Ovary (tissue), 10 donors: ENCODE results near the gene FNDC3A. TPM values are rescaled to one million over a fixed set of nuclear protein-coding genes. Genes with fewer than 3 reads are reported as not detected.

Source experiments
- DNase-seq, 5 donors: peaks; one replicate each; pipeline ENCODE4 v3.0.0-alpha.2; 2019 to 2020
- H3K27ac ChIP-seq, 2 donors: fragments of 200-600 bp; one replicate each; pipeline versions ENCODE4 v1.5.1 to v1.8.0; 2019 to 2022
- H3K27me3 ChIP-seq: fragments of 200-600 bp; one replicate; pipeline ENCODE4 v1.8.0; 2022
- H3K36me3 ChIP-seq: fragments of 200-600 bp; sonication (generic); one replicate; pipeline ENCODE4 v1.5.1; 2019
- H3K4me1 ChIP-seq: one replicate; pipeline ENCODE4 v1.8.1; 2013; ENCODE audit warnings: mild to moderate bottlenecking, moderate library complexity; ENCODE audit not compliant: insufficient read depth
- H3K4me3 ChIP-seq: fragments of 200-600 bp; sonication (generic); one replicate; pipeline ENCODE4 v1.5.1; 2017
- H3K9me3 ChIP-seq, 2 donors: fragments of 200-600 bp in 1 of 2; sonication (generic) in 1 of 2; one replicate each; pipeline versions ENCODE4 v1.5.1 to v1.8.1; 2013 to 2019; ENCODE audit warnings: mild to moderate bottlenecking in 1 of 2, moderate library complexity in 1 of 2
- EP300 ChIP-seq: sonication (generic); formaldehyde crosslinking; IDR thresholded peaks from one replicate; pipeline ENCODE4 v1.6.1; 2017; ENCODE audit warnings: antibody characterized with exemption
- POLR2A ChIP-seq: fragments of 450-650 bp; IDR thresholded peaks from one replicate; pipeline ENCODE4 v1.6.1; 2017; ENCODE audit warnings: antibody characterized with exemption, mild to moderate bottlenecking, moderate library complexity
- WGBS, 3 donors: extraction: QIAGEN DNeasy Blood & Tissue Kit in 1 of 3; methylation state at CpG; one replicate each; pipeline versions ENCODE4 v1.1.5 to v1.1.7; 2013 to 2017; 5-methylcytosine and 5-hydroxymethylcytosine counted together
- intact Hi-C, 4 donors: fragments of 100-400 bp; cut with DNase I; formaldehyde crosslinking; loops; one replicate each; pipeline versions ENCODE4 v1.11.0 to v1.15.1; 2022 to 2023
- long read RNA-seq, 3 donors: library from polyadenylated mRNA in 2 of 3; unstranded in 2 of 3; transcript quantifications; one replicate each; pipeline ENCODE4 v2.0.0 and lab custom pipeline, GENCODE V29; 2021 to 2026
- polyA plus RNA-seq, 2 donors: library from polyadenylated mRNA; stranded (reverse); fragments of 200-250 nt in 1 of 2; fragments of 350-450 nt in 1 of 2; fragmentation: Illumina TruSeq in 1 of 2; extraction: RNeasy Lipid Tissue Mini Kit (QIAGEN cat#74804) in 1 of 2; gene quantifications; one replicate each; pipeline ENCODE4 v1.2.3, GENCODE V29; 2013 to 2014
- total RNA-seq, 7 donors: library from RNA; depleted of rRNA in 2 of 7; stranded (reverse); fragments of >200 nt in 2 of 7; fragmentation: NEBNext Ultra II Directional in 3 of 7; extraction: Animal tissue kit (Norgen Biotek cat#: 25700) in 3 of 7; gene quantifications; one replicate each; pipeline versions ENCODE4 v1.1.0 to v1.2.4, GENCODE V29; 2016 to 2023
- TF ChIP-seq, protein P1 (sequence below), 3 donors: fragments of 450-650 bp in 2 of 3; fragments of 200-600 bp in 1 of 3; IDR thresholded peaks; one replicate each; pipeline versions ENCODE4 v1.5.1 to v1.8.0; 2016 to 2022; ENCODE audit warnings: antibody characterized with exemption in 3 of 3, mild to moderate bottlenecking in 1 of 3
- donor health status: DM: no; HTN: no; CAD: no; lungs with moderate emphysema.
- donor health status: DM: no; HTN: no; CAD: no.
- donor health status: Bipolar disorder and iron deficiency.
- donor health status: DM: yes; HTN: yes; CAD: no.
- donor health status: DM: no; HTN: no; CAD: no.
- donor health status: DM: yes; HTN: yes; CAD: no.

The FNDC3A gene, protein sequence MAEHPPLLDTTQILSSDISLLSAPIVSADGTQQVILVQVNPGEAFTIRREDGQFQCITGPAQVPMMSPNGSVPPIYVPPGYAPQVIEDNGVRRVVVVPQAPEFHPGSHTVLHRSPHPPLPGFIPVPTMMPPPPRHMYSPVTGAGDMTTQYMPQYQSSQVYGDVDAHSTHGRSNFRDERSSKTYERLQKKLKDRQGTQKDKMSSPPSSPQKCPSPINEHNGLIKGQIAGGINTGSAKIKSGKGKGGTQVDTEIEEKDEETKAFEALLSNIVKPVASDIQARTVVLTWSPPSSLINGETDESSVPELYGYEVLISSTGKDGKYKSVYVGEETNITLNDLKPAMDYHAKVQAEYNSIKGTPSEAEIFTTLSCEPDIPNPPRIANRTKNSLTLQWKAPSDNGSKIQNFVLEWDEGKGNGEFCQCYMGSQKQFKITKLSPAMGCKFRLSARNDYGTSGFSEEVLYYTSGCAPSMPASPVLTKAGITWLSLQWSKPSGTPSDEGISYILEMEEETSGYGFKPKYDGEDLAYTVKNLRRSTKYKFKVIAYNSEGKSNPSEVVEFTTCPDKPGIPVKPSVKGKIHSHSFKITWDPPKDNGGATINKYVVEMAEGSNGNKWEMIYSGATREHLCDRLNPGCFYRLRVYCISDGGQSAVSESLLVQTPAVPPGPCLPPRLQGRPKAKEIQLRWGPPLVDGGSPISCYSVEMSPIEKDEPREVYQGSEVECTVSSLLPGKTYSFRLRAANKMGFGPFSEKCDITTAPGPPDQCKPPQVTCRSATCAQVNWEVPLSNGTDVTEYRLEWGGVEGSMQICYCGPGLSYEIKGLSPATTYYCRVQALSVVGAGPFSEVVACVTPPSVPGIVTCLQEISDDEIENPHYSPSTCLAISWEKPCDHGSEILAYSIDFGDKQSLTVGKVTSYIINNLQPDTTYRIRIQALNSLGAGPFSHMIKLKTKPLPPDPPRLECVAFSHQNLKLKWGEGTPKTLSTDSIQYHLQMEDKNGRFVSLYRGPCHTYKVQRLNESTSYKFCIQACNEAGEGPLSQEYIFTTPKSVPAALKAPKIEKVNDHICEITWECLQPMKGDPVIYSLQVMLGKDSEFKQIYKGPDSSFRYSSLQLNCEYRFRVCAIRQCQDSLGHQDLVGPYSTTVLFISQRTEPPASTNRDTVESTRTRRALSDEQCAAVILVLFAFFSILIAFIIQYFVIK
- total RNA-seq (10 to 100 TPM; 44.8 to 71.6 (median 63.6) TPM), polyA plus RNA-seq (10 to 100 TPM; 25.5 to 41.9 TPM)
- long read RNA-seq, donor 1, partial matches to known transcripts = 51 of 66 reads
- long read RNA-seq, donor 1, other reads (novel, unspliced or antisense) = 11 of 66 reads
- long read RNA-seq, donor 2, full-length matches to known transcripts = 4 of 14 reads
- long read RNA-seq, donor 2, partial matches to known transcripts = 5 of 14 reads
- long read RNA-seq, donor 2, other reads (novel, unspliced or antisense) = 5 of 14 reads
- long read RNA-seq, donor 3, full-length matches to known transcripts = 49 of 67 reads
- long read RNA-seq, donor 3, partial matches to known transcripts = 9 of 67 reads
- long read RNA-seq, donor 3, other reads (novel, unspliced or antisense) = 9 of 67 reads

DNA sequence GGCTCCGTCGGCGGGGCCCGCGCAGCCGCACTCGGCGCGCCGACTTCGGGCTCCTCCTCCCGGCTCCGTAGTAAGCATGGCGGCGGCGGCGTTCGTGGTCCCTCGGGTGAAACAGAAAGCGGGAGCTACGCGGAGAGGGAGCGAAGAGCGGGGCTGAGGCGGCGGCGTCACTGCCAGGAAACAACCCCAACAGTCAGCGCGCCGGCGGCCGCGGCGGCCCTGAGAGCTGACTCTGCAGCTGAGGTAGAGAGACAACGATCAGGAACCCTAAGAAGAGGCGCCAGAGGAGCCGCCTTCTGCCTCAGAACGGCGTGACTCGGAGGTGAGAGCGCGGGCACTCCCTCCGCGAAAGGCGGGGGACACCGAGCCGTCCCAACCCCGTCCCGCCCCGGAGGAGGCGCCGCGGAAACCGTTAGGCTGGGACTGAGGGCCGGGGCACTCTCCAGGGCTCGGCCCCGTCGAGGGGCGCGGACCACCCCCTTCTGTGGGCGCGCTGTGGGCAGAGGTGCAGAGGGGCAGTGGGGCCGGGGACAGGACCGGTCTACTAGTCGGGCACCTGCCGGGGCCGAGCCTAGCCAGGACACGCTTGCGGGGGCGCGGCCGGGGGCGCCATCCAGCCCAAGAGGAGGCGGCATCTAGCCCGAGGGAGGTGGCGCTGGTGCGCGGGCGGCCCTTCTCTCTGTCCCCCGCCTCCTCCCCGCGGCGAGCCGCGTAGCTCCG is at the start of gene FNDC3A:
Gene FNDC3A, plus strand, starts transcription at position 57 of the 720 bp plus-strand sequence. CDS start 30,279 bp downstream, outside the sequence.
- peak; percentile 40 for TF ChIP-seq POLR2A
- TF ChIP-seq, protein P1, sequence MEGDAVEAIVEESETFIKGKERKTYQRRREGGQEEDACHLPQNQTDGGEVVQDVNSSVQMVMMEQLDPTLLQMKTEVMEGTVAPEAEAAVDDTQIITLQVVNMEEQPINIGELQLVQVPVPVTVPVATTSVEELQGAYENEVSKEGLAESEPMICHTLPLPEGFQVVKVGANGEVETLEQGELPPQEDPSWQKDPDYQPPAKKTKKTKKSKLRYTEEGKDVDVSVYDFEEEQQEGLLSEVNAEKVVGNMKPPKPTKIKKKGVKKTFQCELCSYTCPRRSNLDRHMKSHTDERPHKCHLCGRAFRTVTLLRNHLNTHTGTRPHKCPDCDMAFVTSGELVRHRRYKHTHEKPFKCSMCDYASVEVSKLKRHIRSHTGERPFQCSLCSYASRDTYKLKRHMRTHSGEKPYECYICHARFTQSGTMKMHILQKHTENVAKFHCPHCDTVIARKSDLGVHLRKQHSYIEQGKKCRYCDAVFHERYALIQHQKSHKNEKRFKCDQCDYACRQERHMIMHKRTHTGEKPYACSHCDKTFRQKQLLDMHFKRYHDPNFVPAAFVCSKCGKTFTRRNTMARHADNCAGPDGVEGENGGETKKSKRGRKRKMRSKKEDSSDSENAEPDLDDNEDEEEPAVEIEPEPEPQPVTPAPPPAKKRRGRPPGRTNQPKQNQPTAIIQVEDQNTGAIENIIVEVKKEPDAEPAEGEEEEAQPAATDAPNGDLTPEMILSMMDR (IDR thresholded peaks at IDR 0.05) = no peak
- peak within 1 kb of the TSS; percentile 97 to 99 for H3K27ac ChIP-seq
- H3K27me3 ChIP-seq = no peaks in the 10 kb centered on the region
- peak; percentile 82 to 88 (median 84) for DNase-seq
- intact Hi-C loops = no loop called here
- H3K4me1 ChIP-seq = peaks cover 1% of the 10 kb centered on the region
- H3K36me3 ChIP-seq = no peaks in the 10 kb centered on the region
- WGBS, 3 donors = 0 to 1% (median 1%) methylated on average over 40 to 83 of the region's 86 CpGs
- H3K9me3 ChIP-seq = no peaks in the 10 kb centered on the region
- peak within 1 kb of the TSS; percentile 94 for H3K4me3 ChIP-seq

DNA sequence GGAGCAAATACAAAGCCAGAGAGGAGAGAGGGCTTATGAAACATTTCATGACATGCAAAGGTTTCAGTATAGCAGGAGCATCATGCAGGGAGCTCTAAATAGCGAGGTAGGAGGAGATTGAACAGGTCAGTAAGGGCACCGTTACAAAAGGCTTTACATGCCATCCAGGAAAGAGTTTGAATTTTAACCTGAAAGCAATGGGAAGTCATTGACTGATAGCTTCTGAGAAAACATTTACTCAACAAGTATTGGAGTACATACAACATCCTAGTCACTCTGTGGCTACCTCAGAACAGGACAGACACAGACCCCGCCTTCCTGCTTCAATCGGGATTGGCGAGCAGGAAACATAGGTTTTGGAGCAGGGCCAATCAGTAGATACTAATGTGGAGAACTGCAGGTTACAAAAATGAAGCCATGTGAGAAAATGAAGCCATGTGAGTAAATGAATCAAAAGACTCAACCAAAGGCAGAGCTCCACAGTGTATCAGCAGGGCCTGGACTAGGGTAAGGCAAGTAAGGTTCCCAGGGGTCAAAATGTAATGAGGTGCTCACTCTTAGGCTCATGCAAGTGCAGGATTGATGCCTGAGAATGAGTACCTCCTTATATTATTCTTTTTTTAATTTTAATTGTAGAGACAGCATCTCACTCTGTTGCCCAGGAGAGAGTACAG is 46.8 kb upstream of the FNDC3A start:
- Histone ChIP-seq H3K27ac (no peak overlapping the region), H3K9me3 (no peaks in the 10 kb centered on the region), H3K27me3 (no peaks in the 10 kb centered on the region), H3K4me1 (peaks cover 1% of the 10 kb centered on the region), H3K4me3 (no peak overlapping the region), H3K36me3 (no peaks in the 10 kb centered on the region)
- DNase-seq = no peak
- intact Hi-C loops = no loop called here
- 82 to 89% (median 82%) methylated on average over 5 of the region's 5 CpGs for WGBS, 3 donors
- TF ChIP-seq EP300 (no peak), POLR2A (no peak)
- TF ChIP-seq, protein P1 (IDR thresholded peaks at IDR 0.05) = no peak

DNA sequence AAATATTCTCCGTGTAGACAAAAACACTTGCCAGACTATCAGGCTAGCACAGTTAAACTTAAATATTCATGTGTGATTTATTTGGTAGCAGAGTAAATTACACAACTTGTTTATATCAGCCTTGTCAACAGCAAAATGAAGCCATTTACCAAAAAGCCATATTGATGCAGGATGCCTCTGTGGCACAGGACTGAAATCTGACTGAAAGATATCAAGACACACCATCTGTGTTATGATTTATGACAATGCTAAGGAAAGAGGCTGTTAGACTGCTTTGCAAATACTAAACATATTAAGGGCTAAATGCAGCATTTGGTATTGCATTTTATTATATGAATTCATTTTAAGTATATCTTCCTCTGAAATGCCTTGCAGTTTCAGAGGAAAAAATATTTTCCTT is 44.8 kb upstream of the FNDC3A start:
- DNase-seq = no peak
- TF ChIP-seq POLR2A = no peak
- no peak for TF ChIP-seq EP300
- TF ChIP-seq, protein P1 (IDR thresholded peaks at IDR 0.05) = no peak
- no peak overlapping the region for H3K27ac ChIP-seq
- H3K9me3 ChIP-seq = no peaks in the 10 kb centered on the region
- H3K4me3 ChIP-seq = no peak overlapping the region
- intact Hi-C loops = no loop called here
- peaks cover 1% of the 10 kb centered on the region for H3K4me1 ChIP-seq
- 7 to 16% (median 9%) methylated on average over 1 of the region's 1 CpG for WGBS, 3 donors
- H3K36me3 ChIP-seq = no peaks in the 10 kb centered on the region
- no peaks in the 10 kb centered on the region for H3K27me3 ChIP-seq
